Measurements from ENCODE around the gene ZBTB18.

- TF ChIP-seq, protein P1, sequence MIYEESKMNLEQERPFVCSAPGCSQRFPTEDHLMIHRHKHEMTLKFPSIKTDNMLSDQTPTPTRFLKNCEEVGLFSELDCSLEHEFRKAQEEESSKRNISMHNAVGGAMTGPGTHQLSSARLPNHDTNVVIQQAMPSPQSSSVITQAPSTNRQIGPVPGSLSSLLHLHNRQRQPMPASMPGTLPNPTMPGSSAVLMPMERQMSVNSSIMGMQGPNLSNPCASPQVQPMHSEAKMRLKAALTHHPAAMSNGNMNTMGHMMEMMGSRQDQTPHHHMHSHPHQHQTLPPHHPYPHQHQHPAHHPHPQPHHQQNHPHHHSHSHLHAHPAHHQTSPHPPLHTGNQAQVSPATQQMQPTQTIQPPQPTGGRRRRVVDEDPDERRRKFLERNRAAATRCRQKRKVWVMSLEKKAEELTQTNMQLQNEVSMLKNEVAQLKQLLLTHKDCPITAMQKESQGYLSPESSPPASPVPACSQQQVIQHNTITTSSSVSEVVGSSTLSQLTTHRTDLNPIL (CRISPR knock-in tag; IDR thresholded peaks at IDR 0.05; ENCODE audit: low read depth): no peak
- TF ChIP-seq TSHZ2 (CRISPR knock-in tag; IDR thresholded peaks at IDR 0.05) (no peak), POU6F1 (CRISPR knock-in tag; IDR thresholded peaks at IDR 0.05; ENCODE audit: borderline replicate concordance, low read depth) (no peak), ZNF70 (CRISPR knock-in tag; IDR thresholded peaks at IDR 0.05) (no peak), ARNTL (CRISPR knock-in tag; IDR thresholded peaks at IDR 0.05; ENCODE audit: borderline replicate concordance, low read depth) (no peak), ZFP3 (CRISPR knock-in tag; IDR thresholded peaks at IDR 0.05) (no peak), ZFP30 (CRISPR knock-in tag; IDR thresholded peaks at IDR 0.05) (no peak), ISL1 (CRISPR knock-in tag; IDR thresholded peaks at IDR 0.05) (no peak)
Observed at GRCh38 chr1:244075247-244075722, 24.2 kb downstream of the ZBTB18 start.

All from SK-N-SH treated with all-trans-retinoic acid at 6 μM for 48 hours (cell line).